HepG2 (cell line): Measurements from ENCODE around the gene IL17C. TPM values are rescaled to one million over a fixed set of nuclear protein-coding genes. Genes with fewer than 3 reads are reported as not detected.

Experiments
- ATAC-seq: fragments of 200-7000 bp; cut with Tn5 transposase; 3 replicates; pipeline ENCODE4 v1.9.1; 2020; ENCODE audit warnings: mild to moderate bottlenecking, moderate library complexity
- BruUV-seq: library from RNA; stranded (reverse); fragments of 400-500 nt; replicated peaks from 2 replicates; lab custom pipeline; 2021; lab: Mats Ljungman, UMichigan
- CTCF ChIA-PET: fragments of 300-600 bp; formaldehyde crosslinking; extraction: SDS; loops from one replicate; lab custom pipeline; 2021; ENCODE audit warnings: low total read pairs, inconsistent platforms, low intra/inter-chr PET ratio; lab: Yijun Ruan, JAX
- POLR2A ChIA-PET: fragments of 350-600 bp; sonication (Branson Sonifier 250); formaldehyde crosslinking; loops from one replicate; lab custom pipeline; 2020; ENCODE audit warnings: antibody characterized with exemption, inconsistent platforms; lab: Yijun Ruan, JAX
- DNase-seq: peaks from one replicate; pipeline ENCODE4 v3.0.0-alpha.2; 2015; ENCODE audit warnings: low spot score
- FAIRE-seq: peaks from 3 replicates; lab custom pipeline; 2011; peaks lifted over from hg19 to GRCh38; lab: Jason Lieb, UNC
- H2AFZ ChIP-seq: one replicate; pipeline ENCODE4 v1.6.1; 2011; ENCODE audit warnings: low read length, inconsistent platforms
- H3K27ac ChIP-seq: fragments of 300-600 bp; 3 replicates; pipeline ENCODE4 v1.8.0; 2011; ENCODE audit warnings: mixed run types, mild to moderate bottlenecking, mixed read lengths, low read length, inconsistent platforms; ENCODE audit not compliant: insufficient read depth; ENCODE audit errors: extremely low read length
- H3K27me3 ChIP-seq, 2 experiments: fragments of 200-600 bp in 1 of 2; 2 replicates in 1 of 2; 3 replicates in 1 of 2; pipeline versions ENCODE4 v1.6.0 to v1.8.0; 2011; ENCODE audit warnings: low read length in 2 of 2, mild to moderate bottlenecking in 2 of 2, moderate library complexity in 2 of 2, inconsistent platforms in 1 of 2; ENCODE audit not compliant: insufficient read depth in 2 of 2, control insufficient read depth in 1 of 2
- H3K36me3 ChIP-seq, 2 experiments: fragments of 200-600 bp in 1 of 2; replicated peaks in 1 of 2; 2 replicates in 1 of 2; 3 replicates in 1 of 2; pipeline versions ENCODE4 v1.5.1 to v1.8.0; 2011; ENCODE audit warnings: low read length in 2 of 2, inconsistent platforms in 1 of 2; ENCODE audit not compliant: insufficient read depth in 2 of 2, control insufficient read depth in 1 of 2
- H3K4me1 ChIP-seq: 2 replicates; pipeline ENCODE4 v1.5.1; 2012; ENCODE audit warnings: low read length, inconsistent platforms; ENCODE audit not compliant: insufficient read depth
- H3K4me2 ChIP-seq: 2 replicates; pipeline ENCODE4 v1.6.0; 2011; ENCODE audit warnings: low read depth, low read length, inconsistent platforms
- H3K4me3 ChIP-seq, 3 experiments: fragments of 200-600 bp in 1 of 3; sonication (generic), shearing (Covaris generic) in 1 of 3; replicated peaks in 1 of 3; 2 replicates each; pipeline ENCODE4 v1.5.1; 2011 to 2016; ENCODE audit warnings: low read length in 3 of 3, inconsistent platforms in 2 of 3, low read depth in 2 of 3, mild to moderate bottlenecking in 2 of 3, control low read depth in 1 of 3, mixed read lengths in 1 of 3; ENCODE audit not compliant: insufficient read depth in 1 of 3
- H3K79me2 ChIP-seq: one replicate; pipeline ENCODE4 v1.6.1; 2011; ENCODE audit warnings: low read length, inconsistent platforms; ENCODE audit not compliant: insufficient read depth
- H3K9ac ChIP-seq: 2 replicates; pipeline ENCODE4 v1.6.0; 2011; ENCODE audit warnings: mild to moderate bottlenecking, low read depth, low read length, inconsistent platforms; ENCODE audit not compliant: insufficient read depth
- H3K9me3 ChIP-seq: 2 replicates; pipeline ENCODE4 v1.5.1; 2012; ENCODE audit warnings: mild to moderate bottlenecking, low read length
- H4K20me1 ChIP-seq: 2 replicates; pipeline ENCODE4 v1.6.0; 2011; ENCODE audit warnings: inconsistent platforms, mild to moderate bottlenecking, low read length, moderate library complexity; ENCODE audit not compliant: insufficient read depth
- CHD2 ChIP-seq: IDR thresholded peaks from 2 replicates; pipeline ENCODE4 v1.6.1; 2011; ENCODE audit warnings: low read depth, low read length, improper control_type of control experiment
- DR1 ChIP-seq: sonication (generic); formaldehyde crosslinking; IDR thresholded peaks from 2 replicates; pipeline ENCODE4 v1.8.0; 2021; ENCODE audit warnings: mild to moderate bottlenecking, missing genetic modification reagents, inconsistent platforms
- MYPOP ChIP-seq: sonication (generic); formaldehyde crosslinking; IDR thresholded peaks from 2 replicates; pipeline ENCODE4 v1.8.1; 2023; ENCODE audit warnings: mild to moderate bottlenecking, moderate library complexity, missing genetic modification reagents
- PPARG ChIP-seq: conservative IDR thresholded peaks from 2 replicates; pipeline ENCODE4 v1.6.1; 2016; ENCODE audit warnings: missing biosample characterization, missing genetic modification reagents
- PRMT3 ChIP-seq: sonication (generic); formaldehyde crosslinking; IDR thresholded peaks from 2 replicates; pipeline ENCODE4 v1.8.1; 2022; ENCODE audit warnings: low read depth, mild to moderate bottlenecking, moderate library complexity, missing genetic modification reagents, borderline replicate concordance
- SAP130 ChIP-seq: IDR thresholded peaks from 2 replicates; pipeline ENCODE4 v1.6.1; 2016; ENCODE audit warnings: low read depth
- SMAD1 ChIP-seq: sonication (generic); formaldehyde crosslinking; IDR thresholded peaks from 2 replicates; pipeline ENCODE4 v1.4.0; 2020; ENCODE audit warnings: missing genetic modification reagents, low read depth, mild to moderate bottlenecking, borderline replicate concordance
- SP4 ChIP-seq: sonication (generic); formaldehyde crosslinking; IDR thresholded peaks from 2 replicates; pipeline ENCODE4 v1.8.1; 2023; ENCODE audit warnings: mild to moderate bottlenecking, missing genetic modification reagents
- TBP ChIP-seq: sonication (generic); formaldehyde crosslinking; IDR thresholded peaks from 2 replicates; pipeline ENCODE4 v1.5.0; 2020; ENCODE audit warnings: missing genetic modification reagents
- TFDP2 ChIP-seq: sonication (generic); formaldehyde crosslinking; IDR thresholded peaks from 2 replicates; pipeline ENCODE4 v1.4.0; 2020; ENCODE audit warnings: missing genetic modification reagents
- ZFY ChIP-seq: sonication (generic); formaldehyde crosslinking; IDR thresholded peaks from 2 replicates; pipeline ENCODE4 v1.4.0; 2020; ENCODE audit warnings: missing genetic modification reagents
- ZNF17 ChIP-seq: sonication (generic); formaldehyde crosslinking; IDR thresholded peaks from 2 replicates; pipeline ENCODE4 v1.5.0; 2020; ENCODE audit warnings: mild to moderate bottlenecking, missing genetic modification reagents
- ZNF317 ChIP-seq: sonication (generic); formaldehyde crosslinking; IDR thresholded peaks from 2 replicates; pipeline ENCODE4 v1.5.0; 2020; ENCODE audit warnings: mild to moderate bottlenecking, missing genetic modification reagents
- ZNF414 ChIP-seq: sonication (generic); formaldehyde crosslinking; IDR thresholded peaks from 2 replicates; pipeline ENCODE4 v1.5.0; 2020; ENCODE audit warnings: missing genetic modification reagents
- ZNF430 ChIP-seq: sonication (generic); formaldehyde crosslinking; IDR thresholded peaks from 2 replicates; pipeline ENCODE4 v1.9.0; 2021; ENCODE audit warnings: mild to moderate bottlenecking, missing genetic modification reagents
- ZNF451 ChIP-seq: sonication (generic); formaldehyde crosslinking; IDR thresholded peaks from 2 replicates; pipeline ENCODE4 v1.5.0; 2020; ENCODE audit warnings: mild to moderate bottlenecking, missing genetic modification reagents
- ZNF878 ChIP-seq: sonication (generic); formaldehyde crosslinking; IDR thresholded peaks from 2 replicates; pipeline ENCODE4 v1.8.1; 2023; ENCODE audit warnings: mild to moderate bottlenecking, missing genetic modification reagents, moderate library complexity
- ZSCAN30 ChIP-seq: sonication (generic); formaldehyde crosslinking; IDR thresholded peaks from 2 replicates; pipeline ENCODE4 v1.5.0; 2020; ENCODE audit warnings: mild to moderate bottlenecking, missing genetic modification reagents
- ZSCAN5A ChIP-seq: sonication (generic); formaldehyde crosslinking; IDR thresholded peaks from 2 replicates; pipeline ENCODE4 v1.8.0; 2022; ENCODE audit warnings: mild to moderate bottlenecking, missing genetic modification reagents, borderline replicate concordance
- WGBS: methylation state at CpG from one replicate; pipeline ENCODE4 v1.1.6; 2017; ENCODE audit warnings: low lambda C conversion rate; 5-methylcytosine and 5-hydroxymethylcytosine counted together
- in situ Hi-C: cut with HindIII; loops from 2 replicates; pipeline ENCODE4 v1.10.0; 2017; ENCODE audit warnings: low pct_unique_long_range_greater_than_20kb; ENCODE audit not compliant: extremely low pct_ligation_motif_present
- intact Hi-C: fragments of 100-400 bp; cut with micrococcal nuclease; formaldehyde crosslinking; loops from one replicate; pipeline ENCODE4 v1.10.0; 2022; ENCODE audit not compliant: unreplicated experiment
- polyA plus RNA-seq, 8 experiments: library from polyadenylated mRNA; depleted of rRNA in 3 of 8; stranded (reverse) in 7 of 8; unstranded in 1 of 8; fragments of >200 nt; fragmentation: Illumina TruSeq in 4 of 8; extraction: Trizol in 4 of 8; gene quantifications; 2 replicates each; pipeline versions ENCODE4 v1.2.1 to v1.2.3, GENCODE V29; 2011 to 2016; ENCODE audit warnings: low read depth in 4 of 8, missing spikeins in 1 of 8, mixed read lengths in 1 of 8; ENCODE audit not compliant: insufficient read depth in 1 of 8
- total RNA-seq, 5 experiments: library from RNA; depleted of rRNA; stranded (reverse); fragments of >200 nt; fragmentation: Illumina TruSeq; extraction: Trizol; gene quantifications; 2 replicates each; pipeline ENCODE4 v1.2.3, GENCODE V29; 2016; ENCODE audit warnings: low read depth in 1 of 5

IL17C gene
- total and polyA plus RNA-seq, 2 of the 13 experiments (the other 11 are each of a cell fraction or from before 2014, with no cell fraction given) = not detected

- 0 out of 2 replicates have a peak, but pooled peaks have one; percentile 89 for TF ChIP-seq PRMT3 (CRISPR knock-in tag)
- TF ChIP-seq ZFY = no peak
- no peak for TF ChIP-seq SMAD1
- TF ChIP-seq ZSCAN5A = no peak
- no peak for TF ChIP-seq SAP130 (CRISPR knock-in tag)
- TF ChIP-seq ZNF430 (CRISPR knock-in tag) = peak; percentile 52; the same call in 1 of the 2 replicates
- TF ChIP-seq TBP (CRISPR knock-in tag) = no peak
- TF ChIP-seq CHD2 = no peak
- peak; percentile 64; the same call in 1 of the 2 replicates for TF ChIP-seq ZNF878 (CRISPR knock-in tag)
These were observed 24.0 kb downstream of the IL17C start (continued) for GRCh38 chr16:88662222-88662842.

GRCh38 chr16:88662843-88663606 is 24.7 kb downstream of the IL17C start, which contains the start of gene MVD:
TSS of gene MVD (minus strand) at chr16:88663091. CDS start at chr16:88663080, 11 bp downstream.
- Histone ChIP-seq H3K4me2 (peak within 1 kb of the TSS; percentile 82), H3K4me1 (peaks cover 44% of the 10 kb centered on the region), H3K36me3 (peaks cover 4 to 22% of the 10 kb centered on the region in 2 experiments), H3K27ac (peak within 1 kb of the TSS; percentile 78), H3K9me3 (no peaks in the 10 kb centered on the region), H4K20me1 (peaks cover 37% of the 10 kb centered on the region), H3K9ac (peak within 1 kb of the TSS; percentile 96), H3K79me2 (peaks cover 75% of the 10 kb centered on the region), H2AFZ (no peak within 1 kb of the TSS), H3K4me3 (peak within 1 kb of the TSS; percentile 81 to 95 (median 91)), H3K27me3 (no peaks in the 10 kb centered on the region)
- DNase-seq (peak; percentile 98), FAIRE-seq (peak; percentile 99), ATAC-seq (peak; percentile 97)
- WGBS = 2% methylated on average over 22 of the region's 88 CpGs
- POLR2A ChIA-PET = interaction anchor here (0.8 to 2.6 kb wide), 13 partner anchors 9 to 121 kb away, joined by 3 to 51 read pairs (median 4); partner anchors contain the start of genes CYBA and ZC3H18
- CTCF ChIA-PET = no interaction called here
- in situ Hi-C loops (no loop called here), intact Hi-C loops (loop anchor here (2.0 kb wide), 1 partner anchor 38 kb away; no protein-coding TSS in a partner anchor)
- BruUV-seq = no TSS peak
- TF ChIP-seq ZSCAN30 (CRISPR knock-in tag) (peak; percentile 92; the same call in 1 of the 2 replicates), ZNF17 (CRISPR knock-in tag) (no peak), MYPOP (CRISPR knock-in tag) (no peak; the same call in 1 of the 2 replicates), TFDP2 (peak; percentile 86), ZNF317 (CRISPR knock-in tag) (no peak; the same call in 1 of the 2 replicates), SP4 (CRISPR knock-in tag) (peak; percentile 96), DR1 (CRISPR knock-in tag) (peak; percentile 98), PPARG (peak; percentile 60; the same call in 1 of the 2 replicates), ZNF451 (CRISPR knock-in tag) (peak; percentile 81), ZNF414 (CRISPR knock-in tag) (peak; percentile 94)
